IPS-15b (cell line): ENCODE measurements around the gene RBM48.

Experiments
- H3K27me3 ChIP-seq: one replicate; pipeline ENCODE4 v1.6.1; 2013; ENCODE audit warnings: low read length; ENCODE audit not compliant: control insufficient read depth, insufficient read depth
- H3K36me3 ChIP-seq: one replicate; pipeline ENCODE4 v1.6.1; 2013; ENCODE audit warnings: low read length; ENCODE audit not compliant: control insufficient read depth, insufficient read depth
- H3K4me1 ChIP-seq: one replicate; pipeline ENCODE4 v1.6.1; 2013; ENCODE audit warnings: mild to moderate bottlenecking, low read length; ENCODE audit not compliant: control insufficient read depth, insufficient read depth
- H3K4me3 ChIP-seq: one replicate; pipeline ENCODE4 v1.5.1; 2013; ENCODE audit warnings: low read depth, low read length
- H3K9ac ChIP-seq: one replicate; pipeline ENCODE4 v1.6.1; 2013; ENCODE audit warnings: low read depth, mild to moderate bottlenecking, low read length
- H3K9me3 ChIP-seq: one replicate; pipeline ENCODE4 v1.6.1; 2013; ENCODE audit warnings: mild to moderate bottlenecking, low read length; ENCODE audit not compliant: control insufficient read depth, insufficient read depth

The RBM48 gene

DNA sequence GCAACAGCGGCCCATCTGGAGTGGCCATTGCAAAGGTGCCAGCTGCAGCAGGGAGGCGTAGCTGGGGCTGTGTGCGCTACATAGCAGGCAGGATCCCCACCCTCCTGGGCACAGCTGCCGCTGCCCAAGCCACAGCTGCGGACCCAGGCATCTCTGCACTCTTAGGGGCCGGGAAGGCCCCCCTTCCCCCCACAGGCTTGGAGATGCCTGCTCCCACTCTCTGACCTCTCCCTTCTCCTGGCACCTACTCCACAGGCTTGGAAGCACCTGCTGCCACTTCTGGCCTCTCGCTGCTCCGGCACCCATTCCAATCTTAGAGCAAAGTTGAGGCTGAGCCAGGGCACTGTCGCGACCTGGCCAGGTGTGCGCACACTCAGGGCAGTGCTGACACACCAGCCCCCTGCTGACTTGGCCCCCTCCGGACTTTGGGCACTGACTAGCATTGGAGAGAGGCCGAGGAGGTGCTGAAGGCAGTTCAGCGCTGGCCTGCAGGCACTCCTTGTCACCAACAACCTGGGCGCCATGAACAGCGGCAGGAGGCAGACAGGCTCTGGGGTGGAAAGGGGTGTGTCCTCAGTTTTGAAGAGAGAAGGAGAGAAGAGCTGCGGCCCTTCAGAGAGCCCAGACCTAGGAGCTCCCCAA is 18.4 kb downstream of the RBM48 start:
- Histone ChIP-seq H3K9me3 (no peaks in the 10 kb centered on the region), H3K36me3 (no peaks in the 10 kb centered on the region), H3K4me1 (no peaks in the 10 kb centered on the region), H3K4me3 (no peak overlapping the region), H3K9ac (no peak overlapping the region), H3K27me3 (no peaks in the 10 kb centered on the region)

DNA sequence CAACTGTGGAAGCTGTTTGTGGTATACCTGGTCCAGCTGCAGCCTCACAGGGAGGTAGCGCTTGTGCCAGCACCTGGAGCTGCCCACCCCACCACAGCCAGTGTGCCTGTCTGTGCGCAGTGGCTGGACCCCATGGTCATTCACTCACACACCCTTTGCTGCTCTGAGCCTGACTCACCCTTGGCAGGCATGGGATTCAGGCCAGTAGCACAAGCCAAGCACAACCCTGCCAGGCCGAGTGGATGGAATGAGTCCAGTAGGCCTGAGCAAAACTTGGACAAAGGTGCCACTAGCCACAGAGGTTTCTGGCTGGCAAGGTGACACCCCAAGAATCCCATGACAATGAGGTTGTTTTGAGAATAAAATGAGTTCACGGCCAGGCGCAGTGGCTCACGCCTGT is 19.0 kb downstream of the RBM48 start:
- Histone ChIP-seq H3K4me3 (no peak overlapping the region), H3K4me1 (no peaks in the 10 kb centered on the region), H3K9ac (no peak overlapping the region), H3K9me3 (no peaks in the 10 kb centered on the region), H3K36me3 (no peaks in the 10 kb centered on the region), H3K27me3 (no peaks in the 10 kb centered on the region)

DNA sequence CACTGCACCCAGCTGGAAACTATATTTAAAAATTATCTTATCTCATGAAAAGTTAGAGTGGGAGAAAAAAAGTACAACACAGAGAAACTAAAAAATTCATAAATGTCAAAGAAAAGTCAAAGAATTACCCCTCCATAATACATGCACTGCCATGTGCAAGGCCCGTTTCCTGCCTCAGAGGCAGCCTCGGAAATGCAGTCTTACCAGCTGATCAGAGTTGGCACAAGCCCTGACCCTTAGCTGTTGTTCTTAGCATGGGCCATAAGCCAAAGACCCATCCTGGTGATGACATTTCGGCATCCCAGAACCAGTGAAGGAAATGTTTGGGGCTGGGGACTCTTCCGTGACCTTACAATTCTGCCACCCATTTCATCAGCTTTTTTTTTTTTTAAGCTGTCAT is 21.6 kb downstream of the RBM48 start:
- no peaks in the 10 kb centered on the region for H3K36me3 ChIP-seq

DNA sequence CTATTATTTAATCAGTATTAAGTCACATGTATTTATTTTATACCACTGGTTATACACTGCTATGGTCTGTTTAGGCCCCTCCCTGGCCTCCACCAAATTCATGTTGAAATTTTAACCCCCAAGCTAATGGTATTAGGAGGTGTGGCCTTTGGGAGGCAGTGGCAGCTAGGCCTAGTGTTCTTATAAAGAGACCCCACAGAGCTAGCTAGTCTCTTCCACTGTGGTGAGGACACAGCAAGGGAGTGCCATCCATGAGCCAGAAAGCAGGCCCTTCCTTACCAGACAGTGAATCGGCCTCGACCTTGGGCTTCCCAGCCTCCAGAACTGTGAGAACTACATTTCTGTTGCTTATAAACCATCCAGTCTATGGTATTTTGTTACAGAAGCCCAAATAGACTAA is 28.7 kb downstream of the RBM48 start:
- Histone ChIP-seq H3K9me3 (no peaks in the 10 kb centered on the region), H3K4me3 (no peak overlapping the region), H3K36me3 (no peaks in the 10 kb centered on the region), H3K9ac (no peak overlapping the region), H3K4me1 (no peaks in the 10 kb centered on the region), H3K27me3 (no peaks in the 10 kb centered on the region)

More for the DNA sequence above, 21.6 kb downstream of the RBM48 start:
- no peaks in the 10 kb centered on the region for H3K4me1 ChIP-seq
- no peaks in the 10 kb centered on the region for H3K9me3 ChIP-seq
- no peak overlapping the region for H3K4me3 ChIP-seq
- no peaks in the 10 kb centered on the region for H3K27me3 ChIP-seq
- no peak overlapping the region for H3K9ac ChIP-seq

DNA sequence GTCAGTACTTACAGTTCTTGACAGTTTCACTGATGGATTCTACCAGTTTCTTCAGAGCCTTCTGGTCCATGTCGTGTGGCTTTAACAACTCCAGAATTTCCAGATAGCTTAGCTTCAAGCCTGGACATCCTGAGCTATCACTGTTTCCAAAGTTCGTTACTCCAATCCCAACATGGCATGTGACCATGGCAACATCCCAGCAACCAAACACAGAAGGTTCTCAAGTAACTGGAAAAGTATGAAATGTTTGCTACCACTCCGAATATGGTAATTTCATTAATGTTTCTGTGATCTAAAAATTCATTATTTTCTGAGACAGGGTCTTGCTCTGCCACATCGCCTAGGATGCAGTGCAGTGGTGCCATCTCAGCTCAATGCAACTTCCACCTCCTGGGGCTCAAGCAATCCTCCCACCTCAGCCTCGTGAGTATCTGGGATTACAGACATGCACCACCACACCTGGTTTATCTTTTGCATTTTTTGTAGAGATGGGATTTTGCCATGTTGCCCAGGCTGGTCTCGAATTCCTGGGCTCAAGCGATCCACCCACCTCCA is 29.3 kb downstream of the RBM48 start:
- no peaks in the 10 kb centered on the region for H3K4me1 ChIP-seq
- no peaks in the 10 kb centered on the region for H3K36me3 ChIP-seq
- no peak overlapping the region for H3K9ac ChIP-seq
- H3K9me3 ChIP-seq: no peaks in the 10 kb centered on the region
- H3K27me3 ChIP-seq: no peaks in the 10 kb centered on the region
- no peak overlapping the region for H3K4me3 ChIP-seq

DNA sequence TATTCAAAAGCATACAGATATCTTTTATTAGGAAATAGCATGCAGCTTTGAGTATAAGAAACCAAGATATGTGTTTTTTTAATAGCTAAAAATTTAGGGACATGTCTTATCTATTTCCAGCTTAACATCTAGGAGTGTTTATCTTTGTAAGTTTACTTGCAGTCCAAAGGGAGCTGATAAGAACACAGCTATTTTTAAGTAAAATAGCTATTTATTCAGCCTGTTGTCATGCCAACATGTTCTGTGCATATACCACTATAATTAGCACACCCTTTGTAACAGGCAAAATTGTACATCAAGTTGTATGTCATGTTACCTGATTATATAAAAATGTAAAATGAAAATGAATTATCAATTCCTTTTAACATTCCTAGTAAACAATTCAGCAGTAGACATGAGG is 32.0 kb downstream of the RBM48 start:
- Histone ChIP-seq H3K9ac (no peak overlapping the region), H3K9me3 (no peaks in the 10 kb centered on the region), H3K4me3 (no peak overlapping the region), H3K27me3 (no peaks in the 10 kb centered on the region), H3K36me3 (no peaks in the 10 kb centered on the region), H3K4me1 (no peaks in the 10 kb centered on the region)

DNA sequence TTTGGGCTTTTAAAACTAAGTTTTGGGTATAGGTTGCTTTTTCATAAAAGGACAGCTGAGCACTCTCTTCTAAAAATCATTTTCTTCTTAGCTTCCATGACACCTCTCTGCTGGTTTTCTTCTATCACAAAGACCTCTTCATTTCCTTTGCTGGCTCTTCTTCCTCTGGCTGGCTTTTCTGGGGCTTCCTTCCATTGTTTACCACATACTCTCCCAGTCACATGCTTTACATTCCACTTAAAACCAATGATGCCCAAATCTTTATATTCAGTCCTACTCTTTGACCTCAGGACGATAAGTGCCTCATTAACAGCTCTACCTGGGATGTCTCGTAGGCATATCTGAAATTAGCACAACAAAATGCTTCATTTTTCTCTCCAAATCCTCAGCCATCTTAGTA is 34.8 kb downstream of the RBM48 start:
- no peaks in the 10 kb centered on the region for H3K9me3 ChIP-seq
- H3K27me3 ChIP-seq: no peaks in the 10 kb centered on the region
- no peak overlapping the region for H3K4me3 ChIP-seq
- H3K4me1 ChIP-seq: no peaks in the 10 kb centered on the region
- no peak overlapping the region for H3K9ac ChIP-seq
- H3K36me3 ChIP-seq: peaks cover 3% of the 10 kb centered on the region

DNA sequence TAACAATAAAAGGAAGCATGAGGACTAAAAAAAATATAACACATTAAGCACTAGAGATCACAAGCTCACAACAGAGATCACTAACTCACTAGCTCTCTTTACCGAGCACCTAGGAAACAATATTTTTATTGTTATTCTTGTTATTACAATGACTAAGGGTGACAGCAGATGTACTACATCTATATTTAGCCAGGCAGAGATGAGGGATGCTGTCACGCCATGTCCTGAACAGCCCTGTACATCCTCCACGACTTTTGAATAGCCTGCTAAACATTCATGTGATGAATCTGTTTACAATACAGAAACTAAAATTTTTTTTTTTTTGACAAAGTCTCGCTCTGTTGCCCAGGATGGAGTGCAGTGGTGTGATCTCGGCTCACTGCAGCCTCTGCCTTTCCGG is 38.9 kb downstream of the RBM48 start:
- no peaks in the 10 kb centered on the region for H3K9me3 ChIP-seq
- peaks cover 5% of the 10 kb centered on the region for H3K36me3 ChIP-seq
- no peak overlapping the region for H3K4me3 ChIP-seq
- no peaks in the 10 kb centered on the region for H3K27me3 ChIP-seq
- H3K4me1 ChIP-seq: no peaks in the 10 kb centered on the region
- H3K9ac ChIP-seq: no peak overlapping the region

DNA sequence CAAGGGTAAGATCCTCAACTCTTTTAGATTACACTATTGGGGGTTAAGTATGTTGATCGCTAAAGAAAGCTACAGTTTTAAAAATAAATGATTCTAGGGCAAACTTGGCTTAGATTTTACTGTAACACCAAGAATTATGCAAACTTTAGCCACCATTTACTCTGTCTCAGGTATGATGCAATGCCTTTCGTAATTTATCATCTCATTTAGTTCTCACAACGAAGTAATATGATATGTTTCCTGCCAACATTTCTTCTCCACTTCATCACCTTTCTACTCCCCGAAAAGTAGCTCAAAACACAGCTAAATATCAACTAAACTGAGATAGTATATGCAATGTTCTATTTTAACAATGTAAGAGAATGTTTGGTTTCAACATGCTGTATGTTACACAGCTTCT is 40.5 kb downstream of the RBM48 start:
- Histone ChIP-seq H3K4me1 (no peaks in the 10 kb centered on the region), H3K4me3 (no peak overlapping the region), H3K27me3 (no peaks in the 10 kb centered on the region), H3K36me3 (peaks cover 5% of the 10 kb centered on the region), H3K9ac (no peak overlapping the region), H3K9me3 (no peaks in the 10 kb centered on the region)

DNA sequence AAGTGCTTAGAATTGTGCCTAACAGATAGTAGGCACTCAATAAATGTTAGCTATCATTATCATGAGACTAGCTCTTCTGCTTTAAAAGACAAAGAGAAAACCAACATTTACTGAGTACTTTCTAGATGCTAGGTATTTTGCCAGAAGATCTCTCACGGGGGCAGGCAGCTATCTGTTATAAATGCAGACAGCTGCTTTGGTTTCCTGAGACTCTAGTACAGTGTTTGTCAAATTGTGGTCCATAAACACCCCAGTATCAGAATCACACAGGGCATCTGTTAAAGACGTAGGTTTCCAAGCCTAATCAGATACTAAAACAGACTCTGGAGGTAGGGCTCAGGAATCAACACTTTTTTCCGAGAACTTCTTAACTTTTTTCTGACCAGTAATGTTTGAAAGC is 47.7 kb downstream of the RBM48 start:
- Histone ChIP-seq H3K4me3 (no peak overlapping the region), H3K9ac (no peak overlapping the region), H3K36me3 (peaks cover 9% of the 10 kb centered on the region), H3K27me3 (no peaks in the 10 kb centered on the region), H3K4me1 (no peaks in the 10 kb centered on the region), H3K9me3 (no peaks in the 10 kb centered on the region)

DNA sequence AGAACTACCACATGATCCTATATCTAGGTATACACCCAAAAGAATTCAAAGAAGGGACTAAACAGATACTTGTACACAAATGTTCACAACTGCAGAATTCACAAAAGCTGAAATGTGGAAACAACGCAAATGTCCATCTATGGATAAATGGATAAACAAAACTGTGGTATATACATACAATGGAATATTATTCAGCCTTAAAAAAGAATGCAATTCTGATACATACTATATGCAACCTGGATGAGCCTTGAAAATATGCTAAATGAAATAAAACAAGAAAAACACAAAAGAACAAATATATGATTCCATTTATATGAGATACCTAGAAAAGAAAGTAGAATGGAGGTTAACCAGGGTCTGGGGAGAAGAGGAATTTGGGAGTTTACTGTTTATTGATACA is 54.4 kb downstream of the RBM48 start:
- Histone ChIP-seq H3K36me3 (no peaks in the 10 kb centered on the region), H3K27me3 (no peaks in the 10 kb centered on the region), H3K9me3 (no peaks in the 10 kb centered on the region), H3K4me1 (no peaks in the 10 kb centered on the region), H3K9ac (no peak overlapping the region), H3K4me3 (no peak overlapping the region)

DNA sequence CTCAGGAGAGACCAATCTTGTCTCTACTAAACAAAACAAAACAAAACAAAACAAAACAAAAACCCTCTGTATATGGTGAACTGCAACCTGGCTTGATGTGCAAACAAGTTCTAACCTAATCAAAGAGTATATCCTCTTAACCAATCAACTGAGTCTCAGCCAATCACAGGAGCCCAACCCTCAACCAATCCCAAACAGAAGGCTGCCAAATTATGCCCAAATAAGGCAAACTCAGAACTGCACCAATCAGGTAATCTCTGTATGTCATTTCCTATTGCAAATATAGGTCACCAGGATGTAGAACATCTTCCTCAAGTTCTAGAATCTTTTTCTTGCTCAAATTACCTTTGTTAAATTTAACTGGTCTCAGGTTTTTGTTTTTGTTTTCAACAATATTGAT is 56.4 kb downstream of the RBM48 start:
- Histone ChIP-seq H3K36me3 (no peaks in the 10 kb centered on the region), H3K9ac (no peak overlapping the region), H3K4me1 (no peaks in the 10 kb centered on the region), H3K27me3 (no peaks in the 10 kb centered on the region), H3K4me3 (no peak overlapping the region), H3K9me3 (no peaks in the 10 kb centered on the region)
